ENCODE data around the gene GABRG3. TPM values are rescaled to one million over a fixed set of nuclear protein-coding genes. Genes with fewer than 3 reads are reported as not detected.

Gene GABRG3
- total and polyA plus RNA-seq, 2 donors (not counting 3 experiments of a cell fraction or from before 2014, with no cell fraction given) = not detected

DNA sequence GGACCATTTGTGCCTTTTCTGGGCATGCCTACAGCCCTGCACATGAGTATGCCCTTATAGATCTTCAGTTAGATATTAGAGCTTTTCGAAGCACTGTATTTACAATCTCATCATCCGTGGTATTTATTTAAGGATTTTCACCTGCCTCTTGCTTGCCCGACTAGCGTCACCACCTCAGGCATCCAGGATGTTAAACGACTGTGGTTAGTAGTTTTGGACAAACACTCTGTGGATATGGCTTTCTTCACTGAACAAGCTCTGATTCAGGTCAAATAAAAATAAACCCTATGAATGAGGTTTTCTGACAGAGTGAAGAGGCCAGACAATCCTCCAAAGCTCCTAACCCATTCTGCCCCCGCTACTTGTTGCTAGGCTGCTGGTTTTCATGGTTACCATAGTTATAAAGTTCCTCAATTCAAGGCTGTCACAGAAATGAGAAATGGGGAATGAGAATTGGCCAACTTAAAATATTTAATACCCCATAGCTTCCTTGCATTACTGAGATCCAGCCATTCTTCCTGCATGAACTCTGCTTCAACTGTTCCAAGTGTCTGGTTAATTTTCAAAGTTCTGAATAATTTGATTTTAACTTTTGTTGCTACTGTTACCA is 440.1 kb downstream of the GABRG3 start:
- Histone ChIP-seq H3K36me3 (ENCODE audit: control insufficient read depth in 2 of 2, extremely low read depth in 1 of 2, insufficient read depth in 2 of 2, low read length in 2 of 2) (no peaks in the 10 kb centered on the region), H3K4me2 (ENCODE audit: insufficient read depth, low read length) (no peak overlapping the region), H2AFZ (ENCODE audit: low read depth, low read length) (no peak overlapping the region), H3K27me3 (ENCODE audit: control insufficient read depth in 2 of 2, insufficient read depth in 2 of 2, low read length in 2 of 2) (no peaks in the 10 kb centered on the region), H3K9me1 (replicated peaks; ENCODE audit: control insufficient read depth, extremely low read depth, insufficient read depth, low read length) (no peaks in the 10 kb centered on the region), H3K4me3 (replicated peaks in 1 of 3; ENCODE audit: insufficient read depth in 1 of 3, low read depth in 1 of 3, low read length in 3 of 3) (no peak overlapping the region), H3K9me3 (replicated peaks; ENCODE audit: control insufficient read depth, insufficient read depth, low read length) (peaks cover 2% of the 10 kb centered on the region), H3K27ac (ENCODE audit: insufficient read depth, low read depth, low read length) (no peak overlapping the region), H3K79me2 (ENCODE audit: control insufficient read depth, insufficient read depth, low read length) (no peaks in the 10 kb centered on the region), H3K4me1 (ENCODE audit: control insufficient read depth, extremely low read depth, insufficient read depth, low read length) (no peaks in the 10 kb centered on the region), H3K9ac (replicated peaks; ENCODE audit: extremely low read depth, insufficient read depth, low read length) (no peak overlapping the region), H4K20me1 (replicated peaks; ENCODE audit: control insufficient read depth, extremely low read depth, insufficient read depth, low read length) (no peaks in the 10 kb centered on the region)
- TF ChIP-seq, protein P1, sequence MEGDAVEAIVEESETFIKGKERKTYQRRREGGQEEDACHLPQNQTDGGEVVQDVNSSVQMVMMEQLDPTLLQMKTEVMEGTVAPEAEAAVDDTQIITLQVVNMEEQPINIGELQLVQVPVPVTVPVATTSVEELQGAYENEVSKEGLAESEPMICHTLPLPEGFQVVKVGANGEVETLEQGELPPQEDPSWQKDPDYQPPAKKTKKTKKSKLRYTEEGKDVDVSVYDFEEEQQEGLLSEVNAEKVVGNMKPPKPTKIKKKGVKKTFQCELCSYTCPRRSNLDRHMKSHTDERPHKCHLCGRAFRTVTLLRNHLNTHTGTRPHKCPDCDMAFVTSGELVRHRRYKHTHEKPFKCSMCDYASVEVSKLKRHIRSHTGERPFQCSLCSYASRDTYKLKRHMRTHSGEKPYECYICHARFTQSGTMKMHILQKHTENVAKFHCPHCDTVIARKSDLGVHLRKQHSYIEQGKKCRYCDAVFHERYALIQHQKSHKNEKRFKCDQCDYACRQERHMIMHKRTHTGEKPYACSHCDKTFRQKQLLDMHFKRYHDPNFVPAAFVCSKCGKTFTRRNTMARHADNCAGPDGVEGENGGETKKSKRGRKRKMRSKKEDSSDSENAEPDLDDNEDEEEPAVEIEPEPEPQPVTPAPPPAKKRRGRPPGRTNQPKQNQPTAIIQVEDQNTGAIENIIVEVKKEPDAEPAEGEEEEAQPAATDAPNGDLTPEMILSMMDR (IDR thresholded peaks at IDR 0.05; ENCODE audit: extremely low read depth in 1 of 2, insufficient read depth in 1 of 2, low read depth in 1 of 2, low read length in 2 of 2) = no peak
- no peak for TF ChIP-seq MYC (IDR thresholded peaks at IDR 0.05; ENCODE audit: low read depth, low read length)
- TF ChIP-seq POLR2AphosphoS5 (IDR thresholded peaks at IDR 0.05; ENCODE audit: insufficient read depth, low read depth, low read length) = no peak
- TF ChIP-seq EZH2 (IDR thresholded peaks at IDR 0.05; ENCODE audit: borderline replicate concordance, low read depth, low read length, severe bottlenecking) = no peak
- no peak for TF ChIP-seq JUN (IDR thresholded peaks at IDR 0.05; ENCODE audit: borderline replicate concordance, insufficient read depth, insufficient read length, low read depth)
- no peak for TF ChIP-seq GATA2 (IDR thresholded peaks at IDR 0.05; ENCODE audit: insufficient read depth, insufficient read length, low read depth, low read length)
- TF ChIP-seq POLR2A (IDR thresholded peaks at IDR 0.05; ENCODE audit: low read depth, low read length) = no peak
- TF ChIP-seq FOS (IDR thresholded peaks at IDR 0.05; ENCODE audit: borderline replicate concordance, insufficient read depth, low read length) = no peak
- TF ChIP-seq, protein P2, sequence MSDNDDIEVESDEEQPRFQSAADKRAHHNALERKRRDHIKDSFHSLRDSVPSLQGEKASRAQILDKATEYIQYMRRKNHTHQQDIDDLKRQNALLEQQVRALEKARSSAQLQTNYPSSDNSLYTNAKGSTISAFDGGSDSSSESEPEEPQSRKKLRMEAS (IDR thresholded peaks at IDR 0.05; ENCODE audit: insufficient read depth, insufficient read length) = no peak
- CTCF ChIA-PET = no interaction called here
- BruUV-seq (replicated peaks) = no TSS peak
- dilution Hi-C loops (cut with MboI; ENCODE audit: extremely low pct_ligation_motif_present, low sequenced_read_pairs) = no loop called here
- DNase-seq (ENCODE audit: low read depth, low spot score) (no peak), FAIRE-seq (no peak)
- POLR2A ChIA-PET = no interaction called here
- intact Hi-C loops (cut with micrococcal nuclease) = no loop called here

Data from endothelial cell of umbilical vein (primary cell).